ENCODE results near the gene TMEM116.

DNA sequence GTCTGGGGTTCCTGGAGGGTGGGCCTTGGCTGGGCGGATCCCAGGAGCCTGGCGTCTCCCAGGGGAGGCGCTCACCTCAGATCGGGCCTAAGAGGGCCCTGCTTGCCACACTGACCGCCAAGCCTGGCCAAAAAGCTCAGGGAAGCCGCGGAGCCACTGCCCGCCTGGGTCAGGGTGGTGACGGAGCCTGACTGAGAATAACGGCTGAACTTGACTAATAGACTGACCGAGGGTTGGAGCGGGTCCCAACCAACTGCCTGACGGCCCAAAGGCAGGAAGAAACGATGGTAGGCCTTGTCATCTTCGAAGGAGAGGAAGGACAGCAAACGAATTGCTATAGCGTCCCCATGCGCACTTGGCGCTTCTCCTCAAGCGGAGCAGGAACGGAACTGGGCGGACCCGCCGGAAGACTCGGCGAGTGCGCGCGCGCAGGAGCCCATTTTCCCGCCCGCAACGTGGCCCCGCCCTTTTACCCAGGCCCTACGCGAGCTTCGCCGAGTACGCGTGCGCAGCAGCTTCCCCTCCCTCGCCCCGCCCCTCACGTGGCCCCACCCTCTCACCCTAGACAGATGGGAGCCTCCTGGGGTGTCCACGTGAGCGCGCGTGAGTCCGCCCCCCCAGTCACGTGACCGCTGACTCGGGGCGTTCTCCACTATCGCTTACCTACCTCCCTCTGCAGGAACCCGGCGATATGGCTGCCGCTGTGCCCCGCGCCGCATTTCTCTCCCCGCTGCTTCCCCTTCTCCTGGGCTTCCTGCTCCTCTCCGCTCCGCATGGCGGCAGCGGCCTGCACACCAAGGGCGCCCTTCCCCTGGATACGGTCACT is at the start of gene TMEM116, which contains the start of gene ERP29:
- TF ChIP-seq, protein P1, sequence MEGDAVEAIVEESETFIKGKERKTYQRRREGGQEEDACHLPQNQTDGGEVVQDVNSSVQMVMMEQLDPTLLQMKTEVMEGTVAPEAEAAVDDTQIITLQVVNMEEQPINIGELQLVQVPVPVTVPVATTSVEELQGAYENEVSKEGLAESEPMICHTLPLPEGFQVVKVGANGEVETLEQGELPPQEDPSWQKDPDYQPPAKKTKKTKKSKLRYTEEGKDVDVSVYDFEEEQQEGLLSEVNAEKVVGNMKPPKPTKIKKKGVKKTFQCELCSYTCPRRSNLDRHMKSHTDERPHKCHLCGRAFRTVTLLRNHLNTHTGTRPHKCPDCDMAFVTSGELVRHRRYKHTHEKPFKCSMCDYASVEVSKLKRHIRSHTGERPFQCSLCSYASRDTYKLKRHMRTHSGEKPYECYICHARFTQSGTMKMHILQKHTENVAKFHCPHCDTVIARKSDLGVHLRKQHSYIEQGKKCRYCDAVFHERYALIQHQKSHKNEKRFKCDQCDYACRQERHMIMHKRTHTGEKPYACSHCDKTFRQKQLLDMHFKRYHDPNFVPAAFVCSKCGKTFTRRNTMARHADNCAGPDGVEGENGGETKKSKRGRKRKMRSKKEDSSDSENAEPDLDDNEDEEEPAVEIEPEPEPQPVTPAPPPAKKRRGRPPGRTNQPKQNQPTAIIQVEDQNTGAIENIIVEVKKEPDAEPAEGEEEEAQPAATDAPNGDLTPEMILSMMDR (IDR thresholded peaks at IDR 0.05), result peak; percentile 66
- TF ChIP-seq ZFX (IDR thresholded peaks at IDR 0.05; ENCODE audit: borderline replicate concordance), result no peak

Measured in 22Rv1 (cell line).